Measurements from ENCODE around the gene EHBP1L1. TPM values are rescaled to one million over a fixed set of nuclear protein-coding genes. Genes with fewer than 3 reads are reported as not detected.

Gene EHBP1L1
- total and polyA plus RNA-seq, 2 of the 8 experiments (the other 6 are each of a cell fraction or from before 2014, with no cell fraction given), result 4.3 to 6.6 TPM

- no peak overlapping the region for H2AFZ ChIP-seq (ENCODE audit: low read length)
- peak overlapping the region; percentile 84 to 93 for H3K4me2 ChIP-seq (ENCODE audit: insufficient read depth in 1 of 2, low read depth in 2 of 2, low read length in 2 of 2)
- no peak overlapping the region for H3K4ac ChIP-seq (replicated peaks; ENCODE audit: insufficient read length, low read depth, low read length)
- no peak overlapping the region for H2BK120ac ChIP-seq (replicated peaks; ENCODE audit: low read depth, low read length)
- no peak overlapping the region for H3K23ac ChIP-seq (ENCODE audit: insufficient read length)
- no peak overlapping the region for H3K56ac ChIP-seq (replicated peaks; ENCODE audit: insufficient read length, low read depth, low read length)
- no peak overlapping the region for H2AK5ac ChIP-seq (ENCODE audit: low read depth, low read length)
- H3K9ac ChIP-seq (replicated peaks in 1 of 4; ENCODE audit: extremely low read depth in 1 of 4, low read depth in 3 of 4, low read length in 3 of 4), result no peak overlapping the region
- POLR2A ChIA-PET (ENCODE audit: partially characterized antibody), result interaction anchor here (1.2 to 1.5 kb wide), 4 partner anchors 11 to 46 kb away, joined by 3 to 5 read pairs (median 4); no protein-coding TSS in a partner anchor
- H4K8ac ChIP-seq (ENCODE audit: extremely low read depth, insufficient read depth, low read length), result no peak overlapping the region
- peaks cover 7% of the 10 kb centered on the region; the same call in 1 of the 2 replicates for H3K23me2 ChIP-seq (ENCODE audit: low read depth, low read length)
- no peaks in the 10 kb centered on the region for H3K79me2 ChIP-seq (ENCODE audit: control insufficient read depth in 1 of 2, insufficient read depth in 2 of 2, low read length in 2 of 2)
- no peak for FAIRE-seq
- H3K4me1 ChIP-seq (replicated peaks in 1 of 4; ENCODE audit: control insufficient read depth in 3 of 4, insufficient read depth in 4 of 4, low read length in 3 of 4), result peaks cover 0 to 4% (median 3%) of the 10 kb centered on the region in 4 experiments; a peak in 3 of 7 replicates
- no peak overlapping the region for H3K27ac ChIP-seq (ENCODE audit: low read depth, low read length)
- TF ChIP-seq SIN3A (conservative IDR thresholded peaks at IDR 0.05 in 1 of 2, IDR thresholded peaks at IDR 0.05 in 1 of 2; ENCODE audit: low read depth in 1 of 2, low read length in 2 of 2) (no peak), TCF12 (IDR thresholded peaks at IDR 0.05; ENCODE audit: low read depth, low read length) (no peak), EGR1 (IDR thresholded peaks at IDR 0.05; ENCODE audit: borderline replicate concordance, low read depth, low read length) (no peak), ATF3 (IDR thresholded peaks at IDR 0.05; ENCODE audit: insufficient read depth, low read depth, low read length) (no peak), POLR2AphosphoS5 (IDR thresholded peaks at IDR 0.05; ENCODE audit: low read depth, low read length) (no peak), NRF1 (IDR thresholded peaks at IDR 0.05; ENCODE audit: low read depth, low read length) (no peak), SP1 (IDR thresholded peaks at IDR 0.05; ENCODE audit: low read depth, low read length) (no peak), RBBP5 (IDR thresholded peaks at IDR 0.05; ENCODE audit: borderline replicate concordance, low read depth, low read length) (no peak)
- no peak overlapping the region for H4K5ac ChIP-seq (ENCODE audit: insufficient read length, low read depth, low read length)
- no peak overlapping the region for H2BK12ac ChIP-seq (ENCODE audit: low read depth, low read length)
- CTCF ChIA-PET (ENCODE audit: partially characterized antibody), result interaction anchor here (0.6 to 10.5 kb wide), 7 partner anchors 8 to 215 kb away, joined by 3 to 284 read pairs (median 5); partner anchors contain the start of genes FAM89B, LTBP3 and ZNRD2
- H4K20me1 ChIP-seq (replicated peaks in 1 of 2; ENCODE audit: control insufficient read depth in 1 of 2, insufficient read depth in 2 of 2, low read length in 2 of 2), result peaks cover 0 to 7% of the 10 kb centered on the region in 2 experiments
- no peaks in the 10 kb centered on the region for H3K9me3 ChIP-seq (ENCODE audit: insufficient read depth in 2 of 2, low read depth in 1 of 2, low read length in 1 of 2)
- 34% methylated on average over 4 of the region's 4 CpGs; no CpG with 5 or more reads in 1 of the 2 experiments for WGBS, 2 experiments (ENCODE audit: extremely low coverage in 1 of 2, insufficient coverage in 1 of 2, insufficient read length in 1 of 2, insufficient replicate concordance in 2 of 2, low coverage in 1 of 2, low lambda C conversion rate in 2 of 2, missing lambda C conversion rate in 1 of 2)
- H2BK20ac ChIP-seq (ENCODE audit: low read length), result no peak overlapping the region
- H3K4me3 ChIP-seq (ENCODE audit: extremely low read depth in 1 of 4, insufficient read depth in 2 of 4, low read depth in 3 of 4, low read length in 4 of 4), result peak overlapping the region; percentile 28 to 68 (median 50); a peak in 6 of 8 replicates
- H3K27me3 ChIP-seq (replicated peaks in 1 of 4; ENCODE audit: control insufficient read depth in 3 of 4, extremely low read depth in 1 of 4, insufficient read depth in 3 of 4, low read length in 3 of 4), result peaks cover 4 to 46% (median 35%) of the 10 kb centered on the region in 4 experiments
- no peak overlapping the region for H3K18ac ChIP-seq (ENCODE audit: extremely low read depth, low read length)
- no peak overlapping the region for H2BK5ac ChIP-seq (ENCODE audit: low read depth, low read length)
- no peak overlapping the region for H4K91ac ChIP-seq (replicated peaks; ENCODE audit: insufficient read length, low read length)
- H3K14ac ChIP-seq (ENCODE audit: insufficient read length), result no peak overlapping the region
- DNase-seq (ENCODE audit: low read depth in 1 of 2, low spot score in 2 of 2), result no peak
- H3K79me1 ChIP-seq (ENCODE audit: low read depth, low read length), result no peaks in the 10 kb centered on the region
- no peaks in the 10 kb centered on the region for H3K36me3 ChIP-seq (ENCODE audit: control insufficient read depth in 2 of 4, insufficient read depth in 4 of 4, low read length in 3 of 4)
- no peak overlapping the region for H2BK15ac ChIP-seq (ENCODE audit: low read length)
Measured at GRCh38 chr11:65545853-65546216, 30.0 kb upstream of the EHBP1L1 start.
